MCF 10A (cell line): ENCODE measurements around the gene TCL1A. TPM values are rescaled to one million over a fixed set of nuclear protein-coding genes. Genes with fewer than 3 reads are reported as not detected.
"Not testable (repeated sequence)": the region's sequence is repeated elsewhere in the genome, so short reads cannot be mapped to it uniquely, and the experiment has no call there.

Experiments used
- BruUV-seq: library from RNA; stranded (reverse); fragments of 400-500 nt; replicated peaks from 2 replicates; lab custom pipeline; 2021; lab: Mats Ljungman, UMichigan
- CTCF ChIA-PET: fragments of 300-600 bp; sonication (Branson Sonifier 250); formaldehyde crosslinking; extraction: SDS; loops from one replicate; lab custom pipeline; 2021; ENCODE audit warnings: antibody characterized with exemption, inconsistent platforms; lab: Yijun Ruan, JAX
- POLR2A ChIA-PET: fragments of 300-600, 350-650 bp; sonication (Branson Sonifier 250); formaldehyde crosslinking; extraction: SDS; loops from one replicate; lab custom pipeline; 2020; ENCODE audit warnings: antibody characterized with exemption, inconsistent platforms; lab: Yijun Ruan, JAX
- DNase-seq: peaks from one replicate; pipeline ENCODE4 v3.0.0-alpha.2; 2018; ENCODE audit not compliant: unreplicated experiment
- H3K27ac Mint-ChIP-seq: one replicate; pipeline ENCODE4 v1.8.0; 2022; ENCODE audit warnings: mild to moderate bottlenecking, low read depth, mixed read lengths; ENCODE audit not compliant: unreplicated experiment
- H3K27me3 Mint-ChIP-seq: one replicate; pipeline ENCODE4 v1.8.0; 2022; ENCODE audit warnings: mixed read lengths; ENCODE audit not compliant: insufficient read depth, unreplicated experiment
- H3K36me3 Mint-ChIP-seq: one replicate; pipeline ENCODE4 v1.8.0; 2022; ENCODE audit warnings: mild to moderate bottlenecking, moderate library complexity, mixed read lengths; ENCODE audit not compliant: insufficient read depth, unreplicated experiment
- H3K4me1 Mint-ChIP-seq: one replicate; pipeline ENCODE4 v1.8.0; 2022; ENCODE audit warnings: mixed read lengths; ENCODE audit not compliant: insufficient read depth, unreplicated experiment
- H3K4me3 Mint-ChIP-seq: one replicate; pipeline ENCODE4 v1.8.0; 2022; ENCODE audit warnings: mild to moderate bottlenecking, moderate library complexity, mixed read lengths; ENCODE audit not compliant: unreplicated experiment
- H3K9me3 Mint-ChIP-seq: one replicate; pipeline ENCODE4 v1.8.0; 2022; ENCODE audit warnings: mixed read lengths; ENCODE audit not compliant: unreplicated experiment
- CTCF ChIP-seq: fragments of 200-600 bp; IDR thresholded peaks from one replicate; pipeline ENCODE4 v1.8.0; 2022; ENCODE audit warnings: antibody characterized with exemption, mild to moderate bottlenecking; ENCODE audit not compliant: unreplicated experiment
- intact Hi-C: fragments of 100-400 bp; cut with micrococcal nuclease; formaldehyde crosslinking; loops from 2 replicates; pipeline ENCODE4 v1.14.1; 2022
- total RNA-seq: library from RNA; stranded (reverse); gene quantifications from 2 replicates; pipeline ENCODE4 v1.2.3, GENCODE V29; 2022

Gene TCL1A
- total RNA-seq, 1 experiment from 2014 or later = not detected

GRCh38 chr14:95730126-95730525 lies 16.2 kb upstream of the TCL1A start:
- no peaks in the 10 kb centered on the region for H3K9me3 Mint-ChIP-seq
- CTCF ChIA-PET = interaction anchor here (0.9 kb wide), 1 partner anchor 43 kb away, joined by 3 read pairs; no protein-coding TSS in a partner anchor
- no peaks in the 10 kb centered on the region for H3K4me1 Mint-ChIP-seq
- POLR2A ChIA-PET = interaction anchor here (1.5 kb wide), 1 partner anchor 11 kb away, joined by 5 read pairs; no protein-coding TSS in a partner anchor
- intact Hi-C loops = no loop called here
- no peaks in the 10 kb centered on the region for H3K36me3 Mint-ChIP-seq
- no peak for TF ChIP-seq CTCF
- BruUV-seq = no TSS peak
- H3K27ac Mint-ChIP-seq = no peak overlapping the region
- no peak overlapping the region for H3K4me3 Mint-ChIP-seq
- DNase-seq = peak; percentile 30
- H3K27me3 Mint-ChIP-seq = peaks cover 64% of the 10 kb centered on the region

GRCh38 chr14:95729402-95730028 lies 15.6 kb upstream of the TCL1A start:
- H3K9me3 Mint-ChIP-seq, BruUV-seq, H3K27ac Mint-ChIP-seq, H3K4me3 Mint-ChIP-seq, CTCF ChIA-PET, intact Hi-C loops, H3K4me1 Mint-ChIP-seq, DNase-seq, H3K36me3 Mint-ChIP-seq: not testable (repeated sequence)
- H3K27me3 Mint-ChIP-seq = peaks cover 58% of the 10 kb centered on the region
- POLR2A ChIA-PET = interaction anchor here (1.1 kb wide), 1 partner anchor 11 kb away, joined by 4 read pairs; no protein-coding TSS in a partner anchor

GRCh38 chr14:95727056-95727700 lies 13.3 kb upstream of the TCL1A start:
- Mint-ChIP-seq H3K4me1 (no peaks in the 10 kb centered on the region), H3K27ac (no peak overlapping the region), H3K9me3 (peaks cover 16% of the 10 kb centered on the region), H3K4me3 (no peak overlapping the region), H3K36me3 (no peaks in the 10 kb centered on the region), H3K27me3 (peaks cover 59% of the 10 kb centered on the region)
- ChIA-PET CTCF (interaction anchor here (0.6 to 1.4 kb wide), 4 partner anchors 46 to 1653 kb away, joined by 3 read pairs; no protein-coding TSS in a partner anchor), POLR2A (no interaction called here)
- BruUV-seq = no TSS peak
- TF ChIP-seq CTCF = no peak
- DNase-seq = no peak
- intact Hi-C loops = no loop called here

- TF ChIP-seq CTCF = no peak
- Mint-ChIP-seq H3K4me3 (no peak overlapping the region), H3K27me3 (peaks cover 59% of the 10 kb centered on the region), H3K9me3 (peaks cover 16% of the 10 kb centered on the region), H3K4me1 (no peaks in the 10 kb centered on the region), H3K36me3 (no peaks in the 10 kb centered on the region), H3K27ac (no peak overlapping the region)
- no TSS peak for BruUV-seq
- ChIA-PET POLR2A (no interaction called here), CTCF (no interaction called here)
- DNase-seq = no peak
- intact Hi-C loops = no loop called here
Measured at GRCh38 chr14:95725685-95726336, 11.9 kb upstream of the TCL1A start.
